Measurements from ENCODE around the gene CALHM1. TPM values are rescaled to one million over a fixed set of nuclear protein-coding genes. Genes with fewer than 3 reads are reported as not detected.

Gene CALHM1
- total and polyA plus RNA-seq, 2 experiments from 2014 or later: 0.11 TPM; not detected in 1

DNA sequence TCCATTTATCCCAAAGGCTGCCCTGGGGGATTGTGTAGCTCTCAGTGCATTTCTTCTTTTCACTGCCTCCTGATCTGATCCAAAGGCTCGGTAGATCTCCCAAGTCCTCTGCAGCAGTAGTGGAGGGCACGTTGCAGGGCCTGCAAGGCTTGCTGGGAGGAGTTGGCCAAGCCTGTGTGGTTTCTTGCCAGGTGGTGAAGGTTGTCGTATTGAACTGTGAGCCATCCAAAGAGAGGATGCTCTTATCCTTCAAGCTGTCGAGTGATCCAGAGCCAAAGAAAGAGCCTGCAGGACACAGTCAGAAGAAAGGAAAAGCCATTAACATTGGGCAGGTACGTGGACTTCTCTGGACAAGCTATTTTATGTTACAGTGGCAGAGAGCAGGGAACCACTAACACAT lies 41.1 kb downstream of the CALHM1 start:
- H3K27me3 ChIP-seq (ENCODE audit: insufficient read depth): no peaks in the 10 kb centered on the region
- no peak overlapping the region for H3K4me2 ChIP-seq
- Mint-ChIP-seq H3K9me3 (no peaks in the 10 kb centered on the region), H3K27ac (no peak overlapping the region), H3K27me3 (ENCODE audit: insufficient read depth, low read depth, poor library complexity) (peaks cover 2% of the 10 kb centered on the region), H3K4me3 (no peak overlapping the region), H3K36me3 (ENCODE audit: low read depth) (peaks cover 94% of the 10 kb centered on the region), H3K4me1 (no peaks in the 10 kb centered on the region)
- DNase-seq (ENCODE audit: low spot score): no peak
- no peaks in the 10 kb centered on the region for H3K9me2 ChIP-seq (ENCODE audit: insufficient read depth)
- H3F3A ChIP-seq (replicated peaks; ENCODE audit: low read depth): peaks cover 5% of the 10 kb centered on the region; the same call in 1 of the 2 replicates
- H2AFZ ChIP-seq: no peak overlapping the region
- peaks cover 85% of the 10 kb centered on the region for H3K36me3 ChIP-seq (ENCODE audit: insufficient read depth)
- no peak overlapping the region for H3K4me3 ChIP-seq
- no peaks in the 10 kb centered on the region for H3K79me2 ChIP-seq (replicated peaks; ENCODE audit: insufficient read depth)
- peaks cover 27% of the 10 kb centered on the region for H4K20me1 ChIP-seq (replicated peaks; ENCODE audit: insufficient read depth)
- H3K27ac ChIP-seq (ENCODE audit: low read depth): no peak overlapping the region
- TF ChIP-seq POLR2AphosphoS5 (IDR thresholded peaks at IDR 0.05; ENCODE audit: low read depth) (no peak), EZH2 (IDR thresholded peaks at IDR 0.05; ENCODE audit: low read depth, unreplicated experiment) (no peak), ZNF114 (CRISPR knock-in tag; IDR thresholded peaks at IDR 0.05) (no peak), CREB1 (CRISPR knock-in tag; IDR thresholded peaks at IDR 0.05; ENCODE audit: low read depth) (no peak), EZH2phosphoT487 (IDR thresholded peaks at IDR 0.05; ENCODE audit: unreplicated experiment) (no peak), STAT1 (IDR thresholded peaks at IDR 0.05; ENCODE audit: unreplicated experiment) (no peak), ZNF331 (CRISPR knock-in tag; IDR thresholded peaks at IDR 0.05; ENCODE audit: low read depth) (no peak), NANOG (IDR thresholded peaks at IDR 0.05; ENCODE audit: borderline replicate concordance) (no peak), JUNB (IDR thresholded peaks at IDR 0.05; ENCODE audit: unreplicated experiment) (no peak)
- TF ChIP-seq, protein P1, sequence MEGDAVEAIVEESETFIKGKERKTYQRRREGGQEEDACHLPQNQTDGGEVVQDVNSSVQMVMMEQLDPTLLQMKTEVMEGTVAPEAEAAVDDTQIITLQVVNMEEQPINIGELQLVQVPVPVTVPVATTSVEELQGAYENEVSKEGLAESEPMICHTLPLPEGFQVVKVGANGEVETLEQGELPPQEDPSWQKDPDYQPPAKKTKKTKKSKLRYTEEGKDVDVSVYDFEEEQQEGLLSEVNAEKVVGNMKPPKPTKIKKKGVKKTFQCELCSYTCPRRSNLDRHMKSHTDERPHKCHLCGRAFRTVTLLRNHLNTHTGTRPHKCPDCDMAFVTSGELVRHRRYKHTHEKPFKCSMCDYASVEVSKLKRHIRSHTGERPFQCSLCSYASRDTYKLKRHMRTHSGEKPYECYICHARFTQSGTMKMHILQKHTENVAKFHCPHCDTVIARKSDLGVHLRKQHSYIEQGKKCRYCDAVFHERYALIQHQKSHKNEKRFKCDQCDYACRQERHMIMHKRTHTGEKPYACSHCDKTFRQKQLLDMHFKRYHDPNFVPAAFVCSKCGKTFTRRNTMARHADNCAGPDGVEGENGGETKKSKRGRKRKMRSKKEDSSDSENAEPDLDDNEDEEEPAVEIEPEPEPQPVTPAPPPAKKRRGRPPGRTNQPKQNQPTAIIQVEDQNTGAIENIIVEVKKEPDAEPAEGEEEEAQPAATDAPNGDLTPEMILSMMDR (conservative IDR thresholded peaks at IDR 0.05; ENCODE audit: low read depth in 2 of 2): no peak
- TF ChIP-seq, protein P2, sequence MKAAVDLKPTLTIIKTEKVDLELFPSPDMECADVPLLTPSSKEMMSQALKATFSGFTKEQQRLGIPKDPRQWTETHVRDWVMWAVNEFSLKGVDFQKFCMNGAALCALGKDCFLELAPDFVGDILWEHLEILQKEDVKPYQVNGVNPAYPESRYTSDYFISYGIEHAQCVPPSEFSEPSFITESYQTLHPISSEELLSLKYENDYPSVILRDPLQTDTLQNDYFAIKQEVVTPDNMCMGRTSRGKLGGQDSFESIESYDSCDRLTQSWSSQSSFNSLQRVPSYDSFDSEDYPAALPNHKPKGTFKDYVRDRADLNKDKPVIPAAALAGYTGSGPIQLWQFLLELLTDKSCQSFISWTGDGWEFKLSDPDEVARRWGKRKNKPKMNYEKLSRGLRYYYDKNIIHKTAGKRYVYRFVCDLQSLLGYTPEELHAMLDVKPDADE (IDR thresholded peaks at IDR 0.05): no peak
- TF ChIP-seq, protein P3, sequence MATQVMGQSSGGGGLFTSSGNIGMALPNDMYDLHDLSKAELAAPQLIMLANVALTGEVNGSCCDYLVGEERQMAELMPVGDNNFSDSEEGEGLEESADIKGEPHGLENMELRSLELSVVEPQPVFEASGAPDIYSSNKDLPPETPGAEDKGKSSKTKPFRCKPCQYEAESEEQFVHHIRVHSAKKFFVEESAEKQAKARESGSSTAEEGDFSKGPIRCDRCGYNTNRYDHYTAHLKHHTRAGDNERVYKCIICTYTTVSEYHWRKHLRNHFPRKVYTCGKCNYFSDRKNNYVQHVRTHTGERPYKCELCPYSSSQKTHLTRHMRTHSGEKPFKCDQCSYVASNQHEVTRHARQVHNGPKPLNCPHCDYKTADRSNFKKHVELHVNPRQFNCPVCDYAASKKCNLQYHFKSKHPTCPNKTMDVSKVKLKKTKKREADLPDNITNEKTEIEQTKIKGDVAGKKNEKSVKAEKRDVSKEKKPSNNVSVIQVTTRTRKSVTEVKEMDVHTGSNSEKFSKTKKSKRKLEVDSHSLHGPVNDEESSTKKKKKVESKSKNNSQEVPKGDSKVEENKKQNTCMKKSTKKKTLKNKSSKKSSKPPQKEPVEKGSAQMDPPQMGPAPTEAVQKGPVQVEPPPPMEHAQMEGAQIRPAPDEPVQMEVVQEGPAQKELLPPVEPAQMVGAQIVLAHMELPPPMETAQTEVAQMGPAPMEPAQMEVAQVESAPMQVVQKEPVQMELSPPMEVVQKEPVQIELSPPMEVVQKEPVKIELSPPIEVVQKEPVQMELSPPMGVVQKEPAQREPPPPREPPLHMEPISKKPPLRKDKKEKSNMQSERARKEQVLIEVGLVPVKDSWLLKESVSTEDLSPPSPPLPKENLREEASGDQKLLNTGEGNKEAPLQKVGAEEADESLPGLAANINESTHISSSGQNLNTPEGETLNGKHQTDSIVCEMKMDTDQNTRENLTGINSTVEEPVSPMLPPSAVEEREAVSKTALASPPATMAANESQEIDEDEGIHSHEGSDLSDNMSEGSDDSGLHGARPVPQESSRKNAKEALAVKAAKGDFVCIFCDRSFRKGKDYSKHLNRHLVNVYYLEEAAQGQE (IDR thresholded peaks at IDR 0.05; ENCODE audit: unreplicated experiment): no peak
- TF ChIP-seq, protein P4, sequence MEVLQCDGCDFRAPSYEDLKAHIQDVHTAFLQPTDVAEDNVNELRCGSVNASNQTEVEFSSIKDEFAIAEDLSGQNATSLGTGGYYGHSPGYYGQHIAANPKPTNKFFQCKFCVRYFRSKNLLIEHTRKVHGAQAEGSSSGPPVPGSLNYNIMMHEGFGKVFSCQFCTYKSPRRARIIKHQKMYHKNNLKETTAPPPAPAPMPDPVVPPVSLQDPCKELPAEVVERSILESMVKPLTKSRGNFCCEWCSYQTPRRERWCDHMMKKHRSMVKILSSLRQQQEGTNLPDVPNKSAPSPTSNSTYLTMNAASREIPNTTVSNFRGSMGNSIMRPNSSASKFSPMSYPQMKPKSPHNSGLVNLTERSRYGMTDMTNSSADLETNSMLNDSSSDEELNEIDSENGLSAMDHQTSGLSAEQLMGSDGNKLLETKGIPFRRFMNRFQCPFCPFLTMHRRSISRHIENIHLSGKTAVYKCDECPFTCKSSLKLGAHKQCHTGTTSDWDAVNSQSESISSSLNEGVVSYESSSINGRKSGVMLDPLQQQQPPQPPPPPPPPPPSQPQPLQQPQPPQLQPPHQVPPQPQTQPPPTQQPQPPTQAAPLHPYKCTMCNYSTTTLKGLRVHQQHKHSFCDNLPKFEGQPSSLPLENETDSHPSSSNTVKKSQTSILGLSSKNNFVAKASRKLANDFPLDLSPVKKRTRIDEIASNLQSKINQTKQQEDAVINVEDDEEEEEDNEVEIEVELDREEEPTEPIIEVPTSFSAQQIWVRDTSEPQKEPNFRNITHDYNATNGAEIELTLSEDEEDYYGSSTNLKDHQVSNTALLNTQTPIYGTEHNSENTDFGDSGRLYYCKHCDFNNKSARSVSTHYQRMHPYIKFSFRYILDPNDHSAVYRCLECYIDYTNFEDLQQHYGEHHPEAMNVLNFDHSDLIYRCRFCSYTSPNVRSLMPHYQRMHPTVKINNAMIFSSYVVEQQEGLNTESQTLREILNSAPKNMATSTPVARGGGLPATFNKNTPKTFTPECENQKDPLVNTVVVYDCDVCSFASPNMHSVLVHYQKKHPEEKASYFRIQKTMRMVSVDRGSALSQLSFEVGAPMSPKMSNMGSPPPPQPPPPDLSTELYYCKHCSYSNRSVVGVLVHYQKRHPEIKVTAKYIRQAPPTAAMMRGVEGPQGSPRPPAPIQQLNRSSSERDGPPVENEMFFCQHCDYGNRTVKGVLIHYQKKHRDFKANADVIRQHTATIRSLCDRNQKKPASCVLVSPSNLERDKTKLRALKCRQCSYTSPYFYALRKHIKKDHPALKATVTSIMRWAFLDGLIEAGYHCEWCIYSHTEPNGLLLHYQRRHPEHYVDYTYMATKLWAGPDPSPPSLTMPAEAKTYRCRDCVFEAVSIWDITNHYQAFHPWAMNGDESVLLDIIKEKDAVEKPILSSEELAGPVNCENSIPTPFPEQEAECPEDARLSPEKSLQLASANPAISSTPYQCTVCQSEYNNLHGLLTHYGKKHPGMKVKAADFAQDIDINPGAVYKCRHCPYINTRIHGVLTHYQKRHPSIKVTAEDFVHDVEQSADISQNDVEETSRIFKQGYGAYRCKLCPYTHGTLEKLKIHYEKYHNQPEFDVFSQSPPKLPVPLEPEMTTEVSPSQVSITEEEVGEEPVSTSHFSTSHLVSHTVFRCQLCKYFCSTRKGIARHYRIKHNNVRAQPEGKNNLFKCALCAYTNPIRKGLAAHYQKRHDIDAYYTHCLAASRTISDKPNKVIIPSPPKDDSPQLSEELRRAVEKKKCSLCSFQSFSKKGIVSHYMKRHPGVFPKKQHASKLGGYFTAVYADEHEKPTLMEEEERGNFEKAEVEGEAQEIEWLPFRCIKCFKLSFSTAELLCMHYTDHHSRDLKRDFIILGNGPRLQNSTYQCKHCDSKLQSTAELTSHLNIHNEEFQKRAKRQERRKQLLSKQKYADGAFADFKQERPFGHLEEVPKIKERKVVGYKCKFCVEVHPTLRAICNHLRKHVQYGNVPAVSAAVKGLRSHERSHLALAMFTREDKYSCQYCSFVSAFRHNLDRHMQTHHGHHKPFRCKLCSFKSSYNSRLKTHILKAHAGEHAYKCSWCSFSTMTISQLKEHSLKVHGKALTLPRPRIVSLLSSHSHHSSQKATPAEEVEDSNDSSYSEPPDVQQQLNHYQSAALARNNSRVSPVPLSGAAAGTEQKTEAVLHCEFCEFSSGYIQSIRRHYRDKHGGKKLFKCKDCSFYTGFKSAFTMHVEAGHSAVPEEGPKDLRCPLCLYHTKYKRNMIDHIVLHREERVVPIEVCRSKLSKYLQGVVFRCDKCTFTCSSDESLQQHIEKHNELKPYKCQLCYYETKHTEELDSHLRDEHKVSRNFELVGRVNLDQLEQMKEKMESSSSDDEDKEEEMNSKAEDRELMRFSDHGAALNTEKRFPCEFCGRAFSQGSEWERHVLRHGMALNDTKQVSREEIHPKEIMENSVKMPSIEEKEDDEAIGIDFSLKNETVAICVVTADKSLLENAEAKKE (CRISPR knock-in tag; IDR thresholded peaks at IDR 0.05): no peak
- H3K4me1 ChIP-seq (ENCODE audit: insufficient read depth): no peaks in the 10 kb centered on the region
- no peak for ATAC-seq
